ENCODE measurements around the gene SLC16A7. TPM values are rescaled to one million over a fixed set of nuclear protein-coding genes. Genes with fewer than 3 reads are reported as not detected.

The SLC16A7 gene
- total RNA-seq, 1 experiment from 2014 or later, result 2.7 TPM

GRCh38 chr12:59700153-59700450, 104.3 kb downstream of the SLC16A7 start:
- no peak overlapping the region for H2AFZ ChIP-seq
- no peaks in the 10 kb centered on the region for H3K36me3 ChIP-seq (ENCODE audit: low read depth)
- no peaks in the 10 kb centered on the region for H3F3A ChIP-seq (ENCODE audit: insufficient read depth, low read depth)
- no peaks in the 10 kb centered on the region for H3K79me2 ChIP-seq (ENCODE audit: low read depth)
- no TSS peak for BruUV-seq (replicated peaks)
- DNase-seq, result no peak
- CTCF ChIA-PET, result no interaction called here
- intact Hi-C loops (cut with micrococcal nuclease; ENCODE audit: unreplicated experiment), result no loop called here
- POLR2A ChIA-PET (ENCODE audit: unreplicated experiment), result no interaction called here
- H3K4me1 ChIP-seq (replicated peaks; ENCODE audit: insufficient read depth), result no peaks in the 10 kb centered on the region
- no peaks in the 10 kb centered on the region for H4K20me1 ChIP-seq (ENCODE audit: insufficient read depth)
- no peak for TF ChIP-seq CTCF (conservative IDR thresholded peaks at IDR 0.05)
- no peak for TF ChIP-seq EZH2 (IDR thresholded peaks at IDR 0.05; ENCODE audit: low read depth)
- H3K4me2 ChIP-seq, result no peak overlapping the region
- H3K27me3 ChIP-seq (ENCODE audit: insufficient read depth, low read depth), result no peaks in the 10 kb centered on the region
- no peaks in the 10 kb centered on the region for H3K9me3 ChIP-seq (ENCODE audit: insufficient read depth, low read depth)
- H3K4me3 ChIP-seq, result no peak overlapping the region
- H3K27ac ChIP-seq, result no peak overlapping the region
- H3K9me2 ChIP-seq (ENCODE audit: insufficient read depth), result no peaks in the 10 kb centered on the region; the same call in 1 of the 2 replicates

- H3K79me2 ChIP-seq (ENCODE audit: low read depth), result no peaks in the 10 kb centered on the region
- H3K27me3 ChIP-seq (ENCODE audit: insufficient read depth, low read depth), result no peaks in the 10 kb centered on the region
- no peaks in the 10 kb centered on the region for H3F3A ChIP-seq (ENCODE audit: insufficient read depth, low read depth)
- intact Hi-C loops (cut with micrococcal nuclease; ENCODE audit: unreplicated experiment), result no loop called here
- H3K9me2 ChIP-seq (ENCODE audit: insufficient read depth), result peaks cover 3% of the 10 kb centered on the region; the same call in 1 of the 2 replicates
- CTCF ChIA-PET, result no interaction called here
- H3K9me3 ChIP-seq (ENCODE audit: insufficient read depth, low read depth), result no peaks in the 10 kb centered on the region
- H3K36me3 ChIP-seq (ENCODE audit: low read depth), result no peaks in the 10 kb centered on the region
- H3K27ac ChIP-seq, result no peak overlapping the region
- no peak for TF ChIP-seq EZH2 (IDR thresholded peaks at IDR 0.05; ENCODE audit: low read depth)
- TF ChIP-seq CTCF (conservative IDR thresholded peaks at IDR 0.05), result no peak
- DNase-seq, result no peak
- no peaks in the 10 kb centered on the region for H4K20me1 ChIP-seq (ENCODE audit: insufficient read depth)
- H3K4me2 ChIP-seq, result no peak overlapping the region
- POLR2A ChIA-PET (ENCODE audit: unreplicated experiment), result no interaction called here
- H2AFZ ChIP-seq, result no peak overlapping the region
- no TSS peak for BruUV-seq (replicated peaks)
- H3K4me3 ChIP-seq, result no peak overlapping the region
- no peaks in the 10 kb centered on the region for H3K4me1 ChIP-seq (replicated peaks; ENCODE audit: insufficient read depth)
These were observed 112.2 kb downstream of the SLC16A7 start for GRCh38 chr12:59708064-59708463.

- Histone ChIP-seq H3K36me3 (ENCODE audit: low read depth) (no peaks in the 10 kb centered on the region), H3K9me2 (ENCODE audit: insufficient read depth) (peaks cover 3% of the 10 kb centered on the region; the same call in 1 of the 2 replicates), H3K79me2 (ENCODE audit: low read depth) (no peaks in the 10 kb centered on the region), H3K4me1 (replicated peaks; ENCODE audit: insufficient read depth) (no peaks in the 10 kb centered on the region), H4K20me1 (ENCODE audit: insufficient read depth) (no peaks in the 10 kb centered on the region), H3F3A (ENCODE audit: insufficient read depth, low read depth) (no peaks in the 10 kb centered on the region), H3K27ac (no peak overlapping the region), H2AFZ (no peak overlapping the region), H3K4me2 (no peak overlapping the region), H3K4me3 (no peak overlapping the region), H3K27me3 (ENCODE audit: insufficient read depth, low read depth) (no peaks in the 10 kb centered on the region), H3K9me3 (ENCODE audit: insufficient read depth, low read depth) (no peaks in the 10 kb centered on the region)
- no TSS peak for BruUV-seq (replicated peaks)
- no peak for DNase-seq
- ChIA-PET CTCF (no interaction called here), POLR2A (ENCODE audit: unreplicated experiment) (no interaction called here)
- intact Hi-C loops (cut with micrococcal nuclease; ENCODE audit: unreplicated experiment), result no loop called here
- no peak for TF ChIP-seq EZH2 (IDR thresholded peaks at IDR 0.05; ENCODE audit: low read depth)
- no peak for TF ChIP-seq CTCF (conservative IDR thresholded peaks at IDR 0.05)
These were observed 112.7 kb downstream of the SLC16A7 start for GRCh38 chr12:59708484-59708883.
